Rectal smooth muscle tissue (tissue), 1 donor: ENCODE data around the gene SPSB3.
"Not testable (repeated sequence)": the region's sequence is repeated elsewhere in the genome, so short reads cannot be mapped to it uniquely, and the experiment has no call there.

Experiments
- H3K27ac ChIP-seq: one replicate; pipeline ENCODE4 v1.7.0; 2013; ENCODE audit warnings: low read depth, low read length, inconsistent platforms
- H3K27me3 ChIP-seq: one replicate; pipeline ENCODE4 v1.7.0; 2013; ENCODE audit warnings: low read length; ENCODE audit not compliant: control insufficient read depth, insufficient read depth
- H3K36me3 ChIP-seq: one replicate; pipeline ENCODE4 v1.7.0; 2013; ENCODE audit warnings: low read length; ENCODE audit not compliant: control insufficient read depth, insufficient read depth
- H3K4me1 ChIP-seq: one replicate; pipeline ENCODE4 v1.7.0; 2013; ENCODE audit warnings: low read length; ENCODE audit not compliant: control insufficient read depth, insufficient read depth
- H3K4me3 ChIP-seq: one replicate; pipeline ENCODE4 v1.7.0; 2013; ENCODE audit warnings: low read length
- H3K9ac ChIP-seq: one replicate; pipeline ENCODE4 v1.7.0; 2013; ENCODE audit warnings: low read length

The SPSB3 gene

DNA sequence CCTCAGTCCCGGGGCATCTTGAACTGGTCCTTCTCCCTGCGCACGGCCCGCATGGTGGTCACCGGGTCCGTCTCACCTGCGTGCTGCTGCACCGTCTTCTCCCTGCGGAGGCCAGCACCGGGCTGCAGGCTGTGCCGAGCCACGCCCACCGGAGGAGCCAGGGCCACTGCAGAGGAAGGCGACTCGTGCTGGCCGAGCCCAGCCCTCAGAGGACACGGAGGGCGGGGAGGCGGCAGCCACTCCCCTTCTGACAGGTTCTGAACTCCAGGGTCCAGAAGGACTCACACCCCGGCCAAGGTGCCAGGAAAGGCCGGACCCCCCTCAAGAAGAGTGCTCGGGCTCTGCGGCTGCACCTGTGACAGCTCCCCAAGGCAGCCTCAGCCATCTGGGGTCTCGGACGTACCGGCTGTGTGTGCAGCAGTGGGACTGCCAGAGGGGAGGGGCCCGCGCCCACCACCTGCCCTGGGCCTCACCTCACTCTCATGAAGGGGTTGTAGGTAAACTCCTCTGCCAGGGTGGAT lies 27.0 kb upstream of the SPSB3 start:
- Histone ChIP-seq H3K4me1 (no peaks in the 10 kb centered on the region), H3K27ac (no peak overlapping the region), H3K27me3 (no peaks in the 10 kb centered on the region), H3K36me3 (peaks cover 20% of the 10 kb centered on the region), H3K9ac (no peak overlapping the region), H3K4me3 (no peak overlapping the region)

DNA sequence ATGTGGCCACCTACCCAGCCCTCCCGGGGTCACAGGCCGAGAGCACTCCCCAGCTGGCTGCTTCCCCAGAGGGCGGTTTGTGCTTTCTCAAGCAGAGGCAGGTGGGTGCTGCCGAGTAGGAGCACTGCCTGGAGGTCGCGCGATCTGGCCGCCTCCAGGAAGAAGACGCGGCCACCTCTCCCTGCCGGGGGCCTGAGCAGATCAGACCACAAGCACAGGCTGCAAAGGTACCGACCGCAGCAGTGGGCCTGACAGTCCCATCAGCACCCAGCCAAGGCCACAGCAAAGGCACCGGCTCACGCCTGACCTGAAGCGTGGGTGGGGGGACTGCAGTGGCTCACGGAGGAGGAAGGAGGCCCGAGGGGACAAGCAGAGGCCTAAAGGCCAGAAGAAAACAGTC lies 26.3 kb upstream of the SPSB3 start:
- H3K9ac ChIP-seq, result no peak overlapping the region
- H3K36me3 ChIP-seq, result peaks cover 20% of the 10 kb centered on the region
- H3K27me3 ChIP-seq, result no peaks in the 10 kb centered on the region
- H3K4me3 ChIP-seq, result no peak overlapping the region
- H3K27ac ChIP-seq, result no peak overlapping the region
- no peaks in the 10 kb centered on the region for H3K4me1 ChIP-seq

DNA sequence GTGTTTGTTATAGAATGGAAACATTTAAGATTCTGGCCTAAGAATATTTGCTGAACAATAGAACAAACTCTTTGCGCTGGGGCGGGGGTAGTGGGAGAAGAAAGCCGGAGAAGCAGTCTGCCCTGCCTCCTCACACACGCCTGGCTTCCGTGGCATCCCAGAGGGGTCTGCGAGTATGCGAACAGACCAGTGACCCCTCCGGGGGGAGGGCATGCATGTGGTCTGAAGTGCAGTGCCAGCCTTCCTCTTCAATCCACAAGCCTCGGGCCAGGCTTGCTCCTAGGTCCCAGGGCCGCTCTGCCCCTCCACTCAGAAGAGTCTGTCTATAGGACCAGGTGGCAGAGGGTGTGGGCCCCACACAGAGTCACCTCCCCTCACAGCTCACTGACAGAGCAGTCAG lies 25.3 kb upstream of the SPSB3 start:
- Histone ChIP-seq H3K4me3 (no peak overlapping the region), H3K9ac (no peak overlapping the region), H3K4me1 (no peaks in the 10 kb centered on the region), H3K27me3 (no peaks in the 10 kb centered on the region), H3K27ac (no peak overlapping the region), H3K36me3 (peaks cover 20% of the 10 kb centered on the region)

DNA sequence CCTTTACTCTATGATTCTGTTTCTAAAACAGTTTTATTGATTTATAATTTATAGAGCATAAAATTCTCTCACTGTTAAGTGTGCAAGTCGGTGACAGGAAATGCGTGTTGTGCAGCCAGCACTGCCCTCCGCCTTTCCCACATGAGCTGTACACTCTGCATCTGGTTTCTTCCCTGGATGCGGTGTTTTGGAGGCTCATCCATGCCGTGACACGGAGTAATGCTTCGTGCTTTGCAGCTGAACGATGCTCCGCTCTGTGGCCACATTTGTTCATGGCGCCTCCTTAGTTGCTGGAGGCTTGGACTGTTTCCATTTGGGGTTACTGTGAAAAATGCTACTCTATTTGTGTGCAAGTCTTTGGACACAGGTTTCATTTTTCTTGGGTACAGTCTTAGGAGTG lies 18.3 kb upstream of the SPSB3 start:
- H3K9ac ChIP-seq, result no peak overlapping the region
- H3K4me1 ChIP-seq, result no peaks in the 10 kb centered on the region
- H3K36me3 ChIP-seq, result no peaks in the 10 kb centered on the region
- H3K27me3 ChIP-seq, result no peaks in the 10 kb centered on the region
- H3K4me3 ChIP-seq, result no peak overlapping the region
- H3K27ac ChIP-seq, result no peak overlapping the region

DNA sequence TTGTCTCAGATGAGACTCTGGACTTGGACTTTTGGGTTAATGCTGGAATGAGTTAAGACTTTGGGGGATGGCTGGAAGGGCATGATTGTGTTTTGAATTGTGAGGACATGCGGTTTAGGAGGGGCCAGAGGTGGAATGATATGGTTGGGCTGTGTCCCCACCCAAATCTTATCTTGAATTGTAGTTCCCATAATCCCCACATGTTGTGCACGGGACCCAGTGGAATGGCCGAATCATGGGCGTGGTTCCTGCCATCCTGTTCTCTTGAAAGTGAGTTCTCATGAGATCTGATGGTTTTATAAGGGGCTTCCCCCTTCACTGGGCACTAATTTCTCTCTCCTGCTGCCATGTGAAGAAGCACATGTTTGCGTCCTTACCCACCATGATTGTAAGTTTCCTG lies 16.9 kb upstream of the SPSB3 start:
- not testable (repeated sequence) for H3K27me3 ChIP-seq, H3K36me3 ChIP-seq, H3K4me3 ChIP-seq, H3K27ac ChIP-seq, H3K9ac ChIP-seq, H3K4me1 ChIP-seq

- no peaks in the 10 kb centered on the region for H3K27me3 ChIP-seq
- no peaks in the 10 kb centered on the region for H3K36me3 ChIP-seq
- H3K4me3 ChIP-seq, result no peak overlapping the region
- no peaks in the 10 kb centered on the region for H3K4me1 ChIP-seq
- H3K9ac ChIP-seq, result no peak overlapping the region
- no peak overlapping the region for H3K27ac ChIP-seq
Observed at GRCh38 chr16:1794908-1795666, 12.7 kb upstream of the SPSB3 start.

- H3K27me3 ChIP-seq, result no peaks in the 10 kb centered on the region
- no peak overlapping the region for H3K27ac ChIP-seq
- H3K9ac ChIP-seq, result no peak overlapping the region
- H3K36me3 ChIP-seq, result no peaks in the 10 kb centered on the region
- H3K4me1 ChIP-seq, result no peaks in the 10 kb centered on the region
- no peak overlapping the region for H3K4me3 ChIP-seq
Observed at GRCh38 chr16:1794221-1794871, 12.0 kb upstream of the SPSB3 start.

DNA sequence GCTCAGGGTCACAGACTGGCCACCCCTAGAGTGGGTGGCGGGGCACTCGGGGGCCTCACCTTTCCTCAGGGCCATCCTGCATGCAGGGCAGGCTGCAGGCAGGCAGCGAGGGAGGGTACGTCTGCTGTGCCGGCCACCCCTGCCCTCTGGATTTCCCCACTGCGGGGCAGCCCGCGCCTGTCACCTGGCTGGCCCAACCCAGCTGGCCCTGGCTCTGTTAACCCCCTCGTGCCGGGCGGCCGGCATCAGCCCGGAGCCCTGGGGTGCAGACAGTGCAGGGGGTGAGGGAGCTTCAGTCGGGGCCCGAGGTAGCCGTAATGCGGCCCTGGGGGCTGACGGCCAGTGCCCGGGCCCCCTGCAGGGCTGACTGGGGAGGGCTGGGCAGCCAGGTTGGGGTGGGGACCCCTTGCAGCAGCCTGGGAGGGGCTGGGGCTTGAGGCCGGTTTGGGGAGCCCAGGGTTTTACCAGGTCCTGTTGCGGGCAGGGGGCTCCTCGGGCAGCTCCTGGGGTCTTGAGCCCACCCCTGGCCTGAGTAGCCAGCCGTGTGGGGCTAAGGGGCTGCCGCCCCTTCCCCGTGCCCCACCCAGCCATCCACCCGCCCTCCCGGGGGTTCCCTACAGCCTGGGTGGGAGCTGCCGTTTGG lies 11.3 kb upstream of the SPSB3 start, which contains the start of gene IGFALS:
IGFALS (minus strand) TSS at position 128 of the 643 bp plus-strand sequence; CDS start at position 75, 53 bp downstream.
- Histone ChIP-seq H3K4me3 (no peak within 1 kb of the TSS), H3K27ac (no peak within 1 kb of the TSS), H3K4me1 (no peaks in the 10 kb centered on the region), H3K9ac (no peak within 1 kb of the TSS), H3K36me3 (peaks cover 3% of the 10 kb centered on the region), H3K27me3 (no peaks in the 10 kb centered on the region)

DNA sequence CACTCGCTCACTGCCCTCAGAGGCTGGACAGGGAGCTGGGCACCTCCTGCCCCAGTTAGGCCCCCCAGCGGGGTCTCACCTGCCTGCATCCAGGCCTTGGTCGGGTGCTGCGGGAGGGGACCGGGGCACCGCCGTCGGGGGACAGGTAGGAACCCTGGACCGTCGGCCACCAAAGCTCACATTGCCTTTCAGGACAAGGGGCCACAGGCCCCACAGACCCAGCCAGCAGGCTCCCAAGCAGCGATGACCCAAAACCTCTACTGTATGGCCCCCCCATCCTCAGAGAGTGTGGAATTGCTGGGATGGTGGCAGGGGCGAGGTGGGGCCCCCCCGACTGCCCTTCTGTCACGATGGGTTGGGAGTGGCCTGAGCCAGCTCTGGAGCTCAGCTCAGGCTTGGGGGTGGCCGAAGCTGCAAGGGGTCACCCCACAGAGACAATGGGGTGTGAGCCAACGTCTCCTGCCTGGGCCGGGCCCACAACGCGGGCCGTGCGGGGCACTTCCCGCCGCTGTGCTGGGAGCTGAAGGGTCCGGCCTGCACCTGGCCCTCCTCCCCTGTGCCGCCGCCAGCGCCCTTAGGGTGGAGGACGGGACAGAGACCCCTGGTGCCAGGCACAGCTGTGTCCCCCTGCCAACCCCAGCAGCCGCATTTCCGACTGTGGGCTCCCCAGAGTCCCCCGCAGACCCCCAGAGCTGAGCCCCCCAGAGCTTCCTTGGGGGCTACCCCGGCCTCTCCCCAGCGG lies 10.6 kb upstream of the SPSB3 start:
- no peaks in the 10 kb centered on the region for H3K27me3 ChIP-seq
- H3K27ac ChIP-seq, result no peak overlapping the region
- H3K9ac ChIP-seq, result no peak overlapping the region
- H3K4me3 ChIP-seq, result no peak overlapping the region
- no peaks in the 10 kb centered on the region for H3K4me1 ChIP-seq
- H3K36me3 ChIP-seq, result peaks cover 4% of the 10 kb centered on the region

DNA sequence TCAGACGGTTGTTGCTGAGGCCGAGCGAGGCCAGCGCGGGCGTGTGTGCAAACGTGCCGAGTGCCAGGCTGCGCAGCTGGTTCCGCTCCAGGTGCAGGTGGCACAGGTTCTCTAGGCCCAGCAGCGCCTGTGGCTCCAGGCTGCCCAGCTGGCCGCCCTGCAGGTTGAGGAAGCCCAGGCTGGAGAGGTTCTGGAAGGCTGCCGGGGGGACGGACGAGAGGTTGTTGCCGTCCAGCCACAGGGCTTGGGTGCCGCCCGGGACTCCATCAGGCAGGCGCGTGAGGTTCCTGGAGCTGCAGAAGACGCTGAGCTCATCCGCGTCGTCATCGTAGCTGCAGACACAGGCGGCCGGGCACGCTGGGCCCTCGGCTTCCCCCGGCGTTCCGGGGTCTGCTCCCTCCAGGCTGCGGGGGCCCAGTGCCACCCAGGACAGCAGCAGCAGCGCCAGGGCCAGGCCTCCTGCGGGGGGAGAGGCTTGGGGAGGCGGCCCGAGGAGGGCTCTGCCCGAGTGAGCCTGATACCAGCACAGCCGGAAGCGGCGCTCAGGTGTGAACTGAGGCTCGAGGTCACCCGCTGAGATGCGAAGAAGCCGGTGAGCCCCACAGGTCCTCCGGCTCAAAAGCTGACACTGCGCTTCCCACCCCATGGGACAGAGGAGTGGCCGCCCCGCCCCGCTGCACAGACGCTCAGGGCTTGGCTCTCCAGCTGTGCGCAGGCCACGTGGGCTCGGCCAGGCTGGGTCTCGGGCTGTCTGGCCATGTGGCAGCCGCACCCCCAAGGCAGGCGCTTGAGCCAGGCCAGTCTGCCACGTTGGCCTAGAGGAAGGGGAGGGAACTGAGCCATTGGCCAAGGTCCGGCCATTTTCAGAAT lies 9.8 kb upstream of the SPSB3 start:
- Histone ChIP-seq H3K9ac (no peak overlapping the region), H3K36me3 (peaks cover 4% of the 10 kb centered on the region), H3K27ac (no peak overlapping the region), H3K4me3 (no peak overlapping the region), H3K27me3 (no peaks in the 10 kb centered on the region), H3K4me1 (no peaks in the 10 kb centered on the region)

- H3K9ac ChIP-seq, result no peak overlapping the region
- no peaks in the 10 kb centered on the region for H3K27me3 ChIP-seq
- H3K36me3 ChIP-seq, result peaks cover 4% of the 10 kb centered on the region
- H3K27ac ChIP-seq, result no peak overlapping the region
- no peaks in the 10 kb centered on the region for H3K4me1 ChIP-seq
- no peak overlapping the region for H3K4me3 ChIP-seq
Observed at GRCh38 chr16:1791256-1791942, 9.0 kb upstream of the SPSB3 start.
